CD4-positive, alpha-beta memory T cell (primary cell): ENCODE results near the gene CCDC170. TPM values are rescaled to one million over a fixed set of nuclear protein-coding genes. Genes with fewer than 3 reads are reported as not detected.

ENCODE experiments used
- CTCF ChIA-PET: fragments of 350-600 bp; sonication (Branson Sonifier 250); formaldehyde crosslinking; loops from one replicate; lab custom pipeline; 2021; ENCODE audit warnings: inconsistent platforms; ENCODE audit not compliant: partially characterized antibody; lab: Charles Lee
- POLR2A ChIA-PET: fragments of 350-600 bp; sonication (Branson Sonifier 250); formaldehyde crosslinking; loops from one replicate; lab custom pipeline; 2021; ENCODE audit not compliant: partially characterized antibody; lab: Charles Lee
- DNase-seq, 5 donors: peaks; one replicate each; pipeline versions ENCODE4 v3.0.0 to v3.0.0-alpha.2; 2020 to 2022; ENCODE audit warnings: mixed read lengths in 1 of 5
- H3K27ac ChIP-seq: one replicate; pipeline ENCODE4 v1.7.0; 2013; ENCODE audit warnings: low read depth, low read length
- H3K27me3 ChIP-seq: 2 replicates; pipeline ENCODE4 v1.7.0; 2013; ENCODE audit warnings: mild to moderate bottlenecking, low read length, moderate library complexity; ENCODE audit not compliant: insufficient read depth
- H3K36me3 ChIP-seq: 2 replicates; pipeline ENCODE4 v1.7.0; 2013; ENCODE audit warnings: mild to moderate bottlenecking, low read length, moderate library complexity; ENCODE audit not compliant: insufficient read depth
- H3K4me1 ChIP-seq: 2 replicates; pipeline ENCODE4 v1.7.0; 2013; ENCODE audit warnings: mild to moderate bottlenecking, low read length, moderate library complexity; ENCODE audit not compliant: insufficient read depth
- H3K4me3 ChIP-seq, 2 donors: one replicate each; pipeline ENCODE4 v1.7.0; 2013; ENCODE audit warnings: low read length in 2 of 2, mild to moderate bottlenecking in 1 of 2
- H3K9me3 ChIP-seq, 2 donors: one replicate each; pipeline ENCODE4 v1.7.0; 2013; ENCODE audit warnings: low read length in 2 of 2, control low read depth in 1 of 2; ENCODE audit not compliant: control insufficient read depth in 1 of 2
- H3K27ac Mint-ChIP-seq, 7 donors: one replicate each; pipeline ENCODE4 v1.8.0; 2020 to 2021; ENCODE audit warnings: mixed read lengths in 7 of 7, mild to moderate bottlenecking in 6 of 7, inconsistent platforms in 3 of 7, moderate library complexity in 3 of 7
- H3K27me3 Mint-ChIP-seq, 2 donors: one replicate each; pipeline ENCODE4 v1.8.0; 2020 to 2021; ENCODE audit warnings: mixed read lengths in 2 of 2
- H3K36me3 Mint-ChIP-seq, 2 donors: one replicate each; pipeline ENCODE4 v1.8.0; 2020 to 2021; ENCODE audit warnings: mixed read lengths in 2 of 2, inconsistent platforms in 1 of 2, mild to moderate bottlenecking in 1 of 2
- H3K4me1 Mint-ChIP-seq, 4 donors: one replicate each; pipeline ENCODE4 v1.8.0; 2020 to 2021; ENCODE audit warnings: mixed read lengths in 4 of 4, mild to moderate bottlenecking in 1 of 4
- H3K4me3 Mint-ChIP-seq, 8 donors: one replicate each; pipeline ENCODE4 v1.8.0; 2020 to 2021; ENCODE audit warnings: mixed read lengths in 8 of 8, mild to moderate bottlenecking in 7 of 8, moderate library complexity in 6 of 8, inconsistent platforms in 3 of 8
- H3K9me3 Mint-ChIP-seq, 8 donors: one replicate each; pipeline ENCODE4 v1.8.0; 2020 to 2021; ENCODE audit warnings: mixed read lengths in 8 of 8, mild to moderate bottlenecking in 5 of 8, inconsistent platforms in 3 of 8, moderate library complexity in 1 of 8
- intact Hi-C: fragments of 100-400 bp; cut with micrococcal nuclease; formaldehyde crosslinking; loops from one replicate; pipeline ENCODE4 v1.15.1; 2023
- polyA plus RNA-seq, 2 donors: library from polyadenylated mRNA; unstranded; fragments of 300-500 nt; fragmentation: Illumina TruSeq; gene quantifications; one replicate each; pipeline ENCODE4 v1.2.3, GENCODE V29; 2021
- total RNA-seq, 2 experiments: library from RNA; stranded (reverse); gene quantifications; one replicate each; pipeline ENCODE4 v1.2.3, GENCODE V29; 2021

Gene CCDC170
- total and polyA plus RNA-seq, 4 experiments from 2014 or later, result 0.11 to 0.23 TPM; not detected in 2

GRCh38 chr6:151585741-151586140, 91.9 kb downstream of the CCDC170 start:
- Histone ChIP-seq H3K9me3 (no peaks in the 10 kb centered on the region), H3K4me1 (no peaks in the 10 kb centered on the region), H3K36me3 (no peaks in the 10 kb centered on the region), H3K27ac (no peak overlapping the region), H3K4me3 (no peak overlapping the region), H3K27me3 (no peaks in the 10 kb centered on the region)
- intact Hi-C loops, result no loop called here
- no peak overlapping the region for H3K27ac Mint-ChIP-seq
- H3K27me3 Mint-ChIP-seq, result peaks cover 11 to 13% of the 10 kb centered on the region in 2 donors
- H3K4me1 Mint-ChIP-seq, result no peaks in the 10 kb centered on the region
- DNase-seq, result no peak
- no peak overlapping the region for H3K4me3 Mint-ChIP-seq
- peaks cover 0 to 10% (median 5%) of the 10 kb centered on the region in 8 donors for H3K9me3 Mint-ChIP-seq
- no peaks in the 10 kb centered on the region for H3K36me3 Mint-ChIP-seq
- ChIA-PET POLR2A (no interaction called here), CTCF (no interaction called here)

GRCh38 chr6:151589667-151590066, 95.8 kb downstream of the CCDC170 start:
- H3K4me1 Mint-ChIP-seq, result no peaks in the 10 kb centered on the region
- H3K9me3 Mint-ChIP-seq, result peaks cover 0 to 16% (median 9%) of the 10 kb centered on the region in 8 donors
- no peaks in the 10 kb centered on the region for H3K27me3 ChIP-seq
- no peak for DNase-seq
- no peaks in the 10 kb centered on the region for H3K4me1 ChIP-seq
- H3K27ac Mint-ChIP-seq, result no peak overlapping the region
- CTCF ChIA-PET, result interaction anchor here (1.2 kb wide), 1 partner anchor 265 kb away, joined by 3 read pairs; no protein-coding TSS in a partner anchor
- H3K9me3 ChIP-seq, result no peaks in the 10 kb centered on the region
- H3K36me3 ChIP-seq, result no peaks in the 10 kb centered on the region
- intact Hi-C loops, result no loop called here
- H3K4me3 Mint-ChIP-seq, result no peak overlapping the region
- POLR2A ChIA-PET, result no interaction called here
- H3K4me3 ChIP-seq, result no peak overlapping the region
- H3K27ac ChIP-seq, result no peak overlapping the region
- H3K27me3 Mint-ChIP-seq, result peaks cover 10 to 17% of the 10 kb centered on the region in 2 donors
- no peaks in the 10 kb centered on the region for H3K36me3 Mint-ChIP-seq

- H3K4me3 Mint-ChIP-seq, result no peak overlapping the region
- no peak for DNase-seq
- CTCF ChIA-PET, result no interaction called here
- no peaks in the 10 kb centered on the region for H3K9me3 ChIP-seq
- H3K36me3 Mint-ChIP-seq, result no peaks in the 10 kb centered on the region
- intact Hi-C loops, result no loop called here
- no peaks in the 10 kb centered on the region for H3K4me1 Mint-ChIP-seq
- POLR2A ChIA-PET, result no interaction called here
- no peak overlapping the region for H3K27ac Mint-ChIP-seq
- H3K27me3 ChIP-seq, result no peaks in the 10 kb centered on the region
- H3K4me3 ChIP-seq, result no peak overlapping the region
- no peak overlapping the region for H3K27ac ChIP-seq
- peaks cover 0 to 16% (median 9%) of the 10 kb centered on the region in 8 donors for H3K9me3 Mint-ChIP-seq
- H3K27me3 Mint-ChIP-seq, result peaks cover 11 to 17% of the 10 kb centered on the region in 2 donors
- H3K36me3 ChIP-seq, result no peaks in the 10 kb centered on the region
- no peaks in the 10 kb centered on the region for H3K4me1 ChIP-seq
Observed at GRCh38 chr6:151590742-151591141, 96.9 kb downstream of the CCDC170 start.

GRCh38 chr6:151592449-151593159, 98.8 kb downstream of the CCDC170 start:
- POLR2A ChIA-PET, result no interaction called here
- Mint-ChIP-seq H3K9me3 (peaks cover 0 to 16% (median 9%) of the 10 kb centered on the region in 8 donors), H3K36me3 (no peaks in the 10 kb centered on the region), H3K27me3 (peaks cover 6 to 15% of the 10 kb centered on the region in 2 donors), H3K27ac (no peak overlapping the region), H3K4me3 (no peak overlapping the region), H3K4me1 (no peaks in the 10 kb centered on the region)
- Histone ChIP-seq H3K27ac (no peak overlapping the region), H3K4me3 (no peak overlapping the region), H3K4me1 (no peaks in the 10 kb centered on the region), H3K9me3 (no peaks in the 10 kb centered on the region), H3K36me3 (no peaks in the 10 kb centered on the region), H3K27me3 (no peaks in the 10 kb centered on the region)
- CTCF ChIA-PET, result no interaction called here
- intact Hi-C loops, result no loop called here
- DNase-seq, result no peak

- H3K9me3 Mint-ChIP-seq, result peaks cover 0 to 7% (median 1%) of the 10 kb centered on the region in 8 donors
- peaks cover 13 to 19% of the 10 kb centered on the region in 2 donors for H3K27me3 Mint-ChIP-seq
- H3K4me1 Mint-ChIP-seq, result no peaks in the 10 kb centered on the region
- no peak overlapping the region for H3K27ac Mint-ChIP-seq
- intact Hi-C loops, result no loop called here
- POLR2A ChIA-PET, result no interaction called here
- H3K4me3 Mint-ChIP-seq, result no peak overlapping the region
- CTCF ChIA-PET, result no interaction called here
- no peaks in the 10 kb centered on the region for H3K4me1 ChIP-seq
- H3K4me3 ChIP-seq, result no peak overlapping the region
- H3K9me3 ChIP-seq, result no peaks in the 10 kb centered on the region
- no peaks in the 10 kb centered on the region for H3K36me3 ChIP-seq
- no peak overlapping the region for H3K27ac ChIP-seq
- DNase-seq, result no peak
- no peaks in the 10 kb centered on the region for H3K27me3 ChIP-seq
- H3K36me3 Mint-ChIP-seq, result no peaks in the 10 kb centered on the region
Observed at GRCh38 chr6:151609146-151609902, 115.5 kb downstream of the CCDC170 start.

GRCh38 chr6:151610326-151610725, 116.5 kb downstream of the CCDC170 start:
- Mint-ChIP-seq H3K36me3 (no peaks in the 10 kb centered on the region), H3K4me3 (no peak overlapping the region), H3K4me1 (no peaks in the 10 kb centered on the region), H3K9me3 (peaks cover 0 to 8% (median 1%) of the 10 kb centered on the region in 8 donors), H3K27me3 (peaks cover 13 to 16% of the 10 kb centered on the region in 2 donors), H3K27ac (no peak overlapping the region)
- no peak overlapping the region for H3K27ac ChIP-seq
- no peak for DNase-seq
- no peaks in the 10 kb centered on the region for H3K27me3 ChIP-seq
- H3K9me3 ChIP-seq, result no peaks in the 10 kb centered on the region
- no peaks in the 10 kb centered on the region for H3K36me3 ChIP-seq
- POLR2A ChIA-PET, result no interaction called here
- CTCF ChIA-PET, result no interaction called here
- no peak overlapping the region for H3K4me3 ChIP-seq
- H3K4me1 ChIP-seq, result no peaks in the 10 kb centered on the region
- intact Hi-C loops, result no loop called here

GRCh38 chr6:151614630-151615029, 120.8 kb downstream of the CCDC170 start:
- POLR2A ChIA-PET, result no interaction called here
- no peaks in the 10 kb centered on the region for H3K27me3 ChIP-seq
- no peaks in the 10 kb centered on the region for H3K9me3 ChIP-seq
- CTCF ChIA-PET, result no interaction called here
- H3K4me3 ChIP-seq, result no peak overlapping the region
- no peak overlapping the region for H3K27ac Mint-ChIP-seq
- no peak overlapping the region for H3K4me3 Mint-ChIP-seq
- peaks cover 0 to 11% (median 0%) of the 10 kb centered on the region in 8 donors for H3K9me3 Mint-ChIP-seq
- no peaks in the 10 kb centered on the region for H3K36me3 ChIP-seq
- intact Hi-C loops, result no loop called here
- DNase-seq, result no peak
- H3K36me3 Mint-ChIP-seq, result no peaks in the 10 kb centered on the region
- peaks cover 6 to 10% of the 10 kb centered on the region in 2 donors for H3K27me3 Mint-ChIP-seq
- no peak overlapping the region for H3K27ac ChIP-seq
- H3K4me1 ChIP-seq, result no peaks in the 10 kb centered on the region
- no peaks in the 10 kb centered on the region for H3K4me1 Mint-ChIP-seq
